ENCODE results near the gene HIPK2.

DNA sequence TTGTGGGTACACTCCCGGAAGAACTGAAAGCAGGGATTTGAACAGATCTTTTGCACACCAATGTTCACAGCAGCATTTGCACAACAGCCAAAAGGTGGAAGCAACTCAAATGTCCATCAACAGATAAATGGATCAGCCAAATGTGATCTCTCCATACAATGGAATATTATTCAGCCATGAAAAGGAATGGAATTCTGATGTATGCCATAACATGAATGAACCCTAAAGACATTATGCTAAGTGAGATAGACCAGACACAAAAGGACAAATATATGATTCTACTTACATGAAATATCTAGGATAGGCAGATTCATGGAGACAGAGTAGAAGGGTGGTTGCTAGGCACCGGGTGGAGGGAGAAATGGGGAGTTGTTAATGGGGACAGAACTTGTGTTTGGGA lies 217.6 kb downstream of the HIPK2 start:
- no peak for TF ChIP-seq POLR2A (IDR thresholded peaks at IDR 0.05)
- TF ChIP-seq, protein P1, sequence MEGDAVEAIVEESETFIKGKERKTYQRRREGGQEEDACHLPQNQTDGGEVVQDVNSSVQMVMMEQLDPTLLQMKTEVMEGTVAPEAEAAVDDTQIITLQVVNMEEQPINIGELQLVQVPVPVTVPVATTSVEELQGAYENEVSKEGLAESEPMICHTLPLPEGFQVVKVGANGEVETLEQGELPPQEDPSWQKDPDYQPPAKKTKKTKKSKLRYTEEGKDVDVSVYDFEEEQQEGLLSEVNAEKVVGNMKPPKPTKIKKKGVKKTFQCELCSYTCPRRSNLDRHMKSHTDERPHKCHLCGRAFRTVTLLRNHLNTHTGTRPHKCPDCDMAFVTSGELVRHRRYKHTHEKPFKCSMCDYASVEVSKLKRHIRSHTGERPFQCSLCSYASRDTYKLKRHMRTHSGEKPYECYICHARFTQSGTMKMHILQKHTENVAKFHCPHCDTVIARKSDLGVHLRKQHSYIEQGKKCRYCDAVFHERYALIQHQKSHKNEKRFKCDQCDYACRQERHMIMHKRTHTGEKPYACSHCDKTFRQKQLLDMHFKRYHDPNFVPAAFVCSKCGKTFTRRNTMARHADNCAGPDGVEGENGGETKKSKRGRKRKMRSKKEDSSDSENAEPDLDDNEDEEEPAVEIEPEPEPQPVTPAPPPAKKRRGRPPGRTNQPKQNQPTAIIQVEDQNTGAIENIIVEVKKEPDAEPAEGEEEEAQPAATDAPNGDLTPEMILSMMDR (IDR thresholded peaks at IDR 0.05), result no peak
